NCI-H2029 (cell line): ENCODE measurements around the gene TMEM129.

Source experiments
- DNase-seq: peaks from one replicate; lab custom pipeline; 2025; lab: John Stamatoyannopoulos, UW

Gene TMEM129

GRCh38 chr4:1669270-1669669, 51.9 kb downstream of the TMEM129 start:
- no peak for DNase-seq

DNA sequence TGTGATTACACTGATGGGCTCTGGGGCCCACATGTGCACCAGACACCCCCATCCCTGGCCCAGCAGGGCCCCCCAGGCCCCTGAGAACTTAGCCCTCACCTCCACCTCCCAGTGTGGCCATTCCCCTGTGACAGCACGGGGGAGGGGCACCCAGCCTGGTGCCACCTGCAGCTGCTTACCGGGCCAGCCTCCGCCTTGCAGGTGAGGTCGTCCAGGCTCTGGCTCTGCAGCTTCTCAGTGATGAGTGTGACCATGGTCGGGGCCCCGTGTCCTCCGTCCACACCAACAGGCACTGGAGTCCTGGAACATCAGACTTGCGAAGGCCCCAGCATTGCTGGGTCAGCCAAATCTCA, 52.7 kb downstream of the TMEM129 start:
- DNase-seq, result no peak

GRCh38 chr4:1667273-1667672, 53.9 kb downstream of the TMEM129 start:
- DNase-seq, result no peak

DNA sequence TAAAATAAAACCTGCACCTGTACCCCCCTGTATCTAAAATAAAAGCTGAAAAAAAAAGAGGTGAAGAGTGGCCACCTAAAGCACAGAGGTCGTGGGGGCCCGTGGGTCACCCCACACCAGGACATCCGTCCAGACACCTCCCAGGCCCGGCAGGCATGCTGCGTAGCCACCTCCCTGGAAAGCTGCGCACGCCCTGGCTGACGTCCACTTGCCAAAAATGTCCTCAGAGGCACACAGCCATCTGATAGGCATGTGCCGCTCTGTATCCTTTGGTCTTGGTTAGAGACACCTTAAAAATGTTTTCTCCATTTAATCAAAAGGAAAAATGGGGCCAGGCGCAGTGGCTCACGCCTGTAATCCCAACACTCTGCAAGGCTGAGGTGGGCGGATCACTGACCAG, 54.7 kb downstream of the TMEM129 start:
- DNase-seq, result no peak
